ENCODE data around the gene TCHHL1. TPM values are rescaled to one million over a fixed set of nuclear protein-coding genes. Genes with fewer than 3 reads are reported as not detected.

The TCHHL1 gene
- total RNA-seq, 1 donor from 2014 or later = not detected

- Histone ChIP-seq H3K27ac (peak within 1 kb of the TSS; percentile 89 to 98), H3K9me3 (no peaks in the 10 kb centered on the region), H3K4me3 (peak within 1 kb of the TSS; percentile 79 to 83), H3K27me3 (no peaks in the 10 kb centered on the region), H3K36me3 (peaks cover 23 to 26% of the 10 kb centered on the region in 2 donors), H3K4me1 (peaks cover 6 to 19% of the 10 kb centered on the region in 2 donors)
- DNase-seq (ENCODE audit: low spot score in 2 of 2) = peak; percentile 77 to 95
- no peak for TF ChIP-seq CTCF (IDR thresholded peaks at IDR 0.05)
- intact Hi-C loops (cut with DNase I) = loop anchor here (1.0 to 2.0 kb wide), 3 partner anchors 12 to 127 kb away; partner anchors contain the start of genes S100A10 and THEM4
These were observed 52.3 kb downstream of the TCHHL1 start, which contains the start of gene S100A11 for GRCh38 chr1:152036267-152037216. S100A11 (minus strand) TSS chr1:152037004; CDS start chr1:152036915, 89 bp downstream.

GRCh38 chr1:152035539-152036266 is 53.2 kb downstream of the TCHHL1 start:
- intact Hi-C loops (cut with DNase I) = loop anchor here (1.0 to 2.0 kb wide), 3 partner anchors 13 to 126 kb away; partner anchors contain the start of genes S100A10 and THEM4
- peak overlapping the region; percentile 79 to 83 for H3K4me3 ChIP-seq
- H3K4me1 ChIP-seq = peaks cover 6 to 19% of the 10 kb centered on the region in 2 donors
- no peaks in the 10 kb centered on the region for H3K9me3 ChIP-seq
- DNase-seq (ENCODE audit: low spot score in 2 of 2) = no peak
- H3K27me3 ChIP-seq = no peaks in the 10 kb centered on the region
- peaks cover 31 to 34% of the 10 kb centered on the region in 2 donors for H3K36me3 ChIP-seq
- no peak for TF ChIP-seq CTCF (IDR thresholded peaks at IDR 0.05)
- H3K27ac ChIP-seq = peak overlapping the region; percentile 89 to 98

GRCh38 chr1:152034654-152035538 is 54.0 kb downstream of the TCHHL1 start:
- Histone ChIP-seq H3K36me3 (peaks cover 35 to 42% of the 10 kb centered on the region in 2 donors), H3K4me3 (peak overlapping the region; percentile 79 to 83), H3K27me3 (no peaks in the 10 kb centered on the region), H3K4me1 (peaks cover 6 to 19% of the 10 kb centered on the region in 2 donors), H3K27ac (peak overlapping the region; percentile 89 to 98), H3K9me3 (no peaks in the 10 kb centered on the region)
- DNase-seq (ENCODE audit: low spot score in 2 of 2) = peak in 1 of 2 donors; percentile 80
- intact Hi-C loops (cut with DNase I) = no loop called here
- peak; percentile 51 to 73 (median 71) for TF ChIP-seq CTCF (IDR thresholded peaks at IDR 0.05)

- Histone ChIP-seq H3K27ac (peak overlapping the region; percentile 89 to 98), H3K27me3 (no peaks in the 10 kb centered on the region), H3K4me3 (peak overlapping the region; percentile 79 to 83), H3K36me3 (peaks cover 35 to 43% of the 10 kb centered on the region in 2 donors), H3K4me1 (peaks cover 6 to 19% of the 10 kb centered on the region in 2 donors), H3K9me3 (no peaks in the 10 kb centered on the region)
- intact Hi-C loops (cut with DNase I) = no loop called here
- TF ChIP-seq CTCF (IDR thresholded peaks at IDR 0.05) = no peak
- no peak for DNase-seq (ENCODE audit: low spot score in 2 of 2)
These were observed 54.6 kb downstream of the TCHHL1 start for GRCh38 chr1:152034324-152034653.

Other genes with a start within 250 kb of the TCHHL1 start
- not detected for gene C2CD4D, start 249.2 kb downstream of the TCHHL1 start, total RNA-seq
- not detected for gene THEM5, start 235.4 kb downstream of the TCHHL1 start, total RNA-seq
- gene THEM4, start 179.6 kb downstream of the TCHHL1 start, total RNA-seq = 7.7 TPM
- gene S100A10, start 95.2 kb downstream of the TCHHL1 start, total RNA-seq = 25.8 TPM
- gene S100A11, start 52.1 kb downstream of the TCHHL1 start, total RNA-seq = 442 TPM
- gene TCHH, start 26.4 kb upstream of the TCHHL1 start, total RNA-seq = not detected
- not detected for gene RPTN, start 70.2 kb upstream of the TCHHL1 start, total RNA-seq
- not detected for gene HRNR, start 135.1 kb upstream of the TCHHL1 start, total RNA-seq
- not detected for gene FLG, start 236.2 kb upstream of the TCHHL1 start, total RNA-seq

All from ascending aorta (tissue), 2 donors.